CD4-positive, alpha-beta T cell treated with Interleukin-6 for 4 hours (primary cell): ENCODE measurements around the gene IMMP2L.

ENCODE experiments used
- DNase-seq: peaks from one replicate; pipeline ENCODE4 v3.0.0-alpha.2; 2020; ENCODE audit warnings: mixed read lengths

The IMMP2L gene

GRCh38 chr7:111384065-111384891 lies 178.0 kb downstream of the IMMP2L start:
- DNase-seq, result no peak

- DNase-seq, result no peak
Observed at GRCh38 chr7:111383133-111383532, 179.2 kb downstream of the IMMP2L start.

GRCh38 chr7:111381590-111381989 lies 180.7 kb downstream of the IMMP2L start:
- DNase-seq, result no peak

GRCh38 chr7:111380945-111381344 lies 181.3 kb downstream of the IMMP2L start:
- DNase-seq, result no peak

- no peak for DNase-seq
Observed at GRCh38 chr7:111374027-111374426, 188.3 kb downstream of the IMMP2L start.

GRCh38 chr7:111371437-111371836 lies 190.9 kb downstream of the IMMP2L start:
- no peak for DNase-seq

GRCh38 chr7:111370002-111370401 lies 192.3 kb downstream of the IMMP2L start:
- no peak for DNase-seq

- DNase-seq, result no peak
Observed at GRCh38 chr7:111368381-111369065, 193.8 kb downstream of the IMMP2L start.

- DNase-seq, result no peak
Observed at GRCh38 chr7:111364413-111364812, 197.9 kb downstream of the IMMP2L start.

- DNase-seq, result no peak
Observed at GRCh38 chr7:111363099-111363498, 199.2 kb downstream of the IMMP2L start.

- no peak for DNase-seq
Observed at GRCh38 chr7:111362506-111363054, 199.7 kb downstream of the IMMP2L start.

- DNase-seq, result no peak
Observed at GRCh38 chr7:111358915-111359314, 203.4 kb downstream of the IMMP2L start.

- no peak for DNase-seq
Observed at GRCh38 chr7:111357691-111358090, 204.6 kb downstream of the IMMP2L start.

- DNase-seq, result no peak
Observed at GRCh38 chr7:111356941-111357340, 205.4 kb downstream of the IMMP2L start.

- no peak for DNase-seq
Observed at GRCh38 chr7:111352319-111352718, 210.0 kb downstream of the IMMP2L start.

- no peak for DNase-seq
Observed at GRCh38 chr7:111346219-111346618, 216.1 kb downstream of the IMMP2L start.

- DNase-seq, result no peak
Observed at GRCh38 chr7:111343017-111343416, 219.3 kb downstream of the IMMP2L start.

GRCh38 chr7:111339006-111339405 lies 223.3 kb downstream of the IMMP2L start:
- no peak for DNase-seq

- DNase-seq, result no peak
Observed at GRCh38 chr7:111333010-111333409, 229.3 kb downstream of the IMMP2L start.

GRCh38 chr7:111330235-111330523 lies 232.1 kb downstream of the IMMP2L start:
- DNase-seq, result no peak

- DNase-seq, result no peak
Observed at GRCh38 chr7:111329367-111330234, 232.7 kb downstream of the IMMP2L start.

GRCh38 chr7:111328487-111328886 lies 233.8 kb downstream of the IMMP2L start:
- DNase-seq, result no peak

- DNase-seq, result no peak
Observed at GRCh38 chr7:111324776-111325175, 237.5 kb downstream of the IMMP2L start.
